ENCODE measurements around the gene RBM41.

The RBM41 gene

GRCh38 chrX:107119283-107119682 is 661 bp upstream of the RBM41 start (continued):
- TF ChIP-seq ZNF658 (tag by site-specific recombination; IDR thresholded peaks at IDR 0.05) (no peak), ZBTB7A (tag by site-specific recombination; IDR thresholded peaks at IDR 0.05; ENCODE audit: low read depth) (no peak), ZNF112 (tag by site-specific recombination; IDR thresholded peaks at IDR 0.05) (no peak)

- POLR2A ChIA-PET: interaction anchor here (1.3 kb wide), 1 partner anchor 37 kb away, joined by 7 read pairs; no protein-coding TSS in a partner anchor
- H3K27ac ChIP-seq (ENCODE audit: extremely low read depth, low read depth, low read length): peak overlapping the region; percentile 75; the same call in 1 of the 2 replicates
- CTCF ChIA-PET: no interaction called here
- H3K4me1 ChIP-seq (ENCODE audit: control insufficient read depth, insufficient read depth, low read length): no peaks in the 10 kb centered on the region
- H3K4me3 ChIP-seq (ENCODE audit: low read depth, low read length): peak overlapping the region; percentile 68
- H3K36me3 ChIP-seq (ENCODE audit: control insufficient read depth in 2 of 2, insufficient read depth in 1 of 2, low read length in 2 of 2): peaks cover 32 to 39% of the 10 kb centered on the region in 2 experiments
- no peaks in the 10 kb centered on the region for H3K9me3 ChIP-seq (ENCODE audit: control insufficient read depth, insufficient read depth, low read depth, low read length)
- no peak for TF ChIP-seq ZNF658 (tag by site-specific recombination; IDR thresholded peaks at IDR 0.05)
- no peak for TF ChIP-seq ZNF560 (tag by site-specific recombination; IDR thresholded peaks at IDR 0.05; ENCODE audit: borderline replicate concordance)
- no peak for TF ChIP-seq ZNF138 (tag by site-specific recombination; IDR thresholded peaks at IDR 0.05; ENCODE audit: borderline replicate concordance)
- no peak for TF ChIP-seq ZNF426 (tag by site-specific recombination; IDR thresholded peaks at IDR 0.05)
- no peak for TF ChIP-seq ZSCAN23 (tag by site-specific recombination; IDR thresholded peaks at IDR 0.05)
- no peak for TF ChIP-seq ZNF302 (tag by site-specific recombination; IDR thresholded peaks at IDR 0.05; ENCODE audit: low read depth)
- TF ChIP-seq ZNF248 (tag by site-specific recombination; IDR thresholded peaks at IDR 0.05): no peak
- no peak for TF ChIP-seq ZNF837 (tag by site-specific recombination; IDR thresholded peaks at IDR 0.05)
- no peak for TF ChIP-seq ZNF23 (tag by site-specific recombination; IDR thresholded peaks at IDR 0.05; ENCODE audit: borderline replicate concordance)
- TF ChIP-seq ZBTB21 (tag by site-specific recombination; IDR thresholded peaks at IDR 0.05): no peak
- TF ChIP-seq GLI2 (tag by site-specific recombination; IDR thresholded peaks at IDR 0.05; ENCODE audit: borderline replicate concordance, low read depth): no peak
- TF ChIP-seq ZBTB48 (tag by site-specific recombination; IDR thresholded peaks at IDR 0.05): no peak
- TF ChIP-seq ZNF362 (tag by site-specific recombination; IDR thresholded peaks at IDR 0.05): no peak
- no peak for TF ChIP-seq ZNF707 (tag by site-specific recombination; IDR thresholded peaks at IDR 0.05)
- TF ChIP-seq ZNF239 (tag by site-specific recombination; IDR thresholded peaks at IDR 0.05): no peak
- no peak for TF ChIP-seq ZNF677 (tag by site-specific recombination; IDR thresholded peaks at IDR 0.05)
- no peak for TF ChIP-seq ZFP69B (tag by site-specific recombination; IDR thresholded peaks at IDR 0.05)
- no peak for TF ChIP-seq ZNF610 (tag by site-specific recombination; IDR thresholded peaks at IDR 0.05; ENCODE audit: borderline replicate concordance)
- no peak for TF ChIP-seq ZNF19 (tag by site-specific recombination; IDR thresholded peaks at IDR 0.05; ENCODE audit: low read depth)
- no peak for TF ChIP-seq WT1 (tag by site-specific recombination; IDR thresholded peaks at IDR 0.05)
These were observed 665 bp downstream of the RBM41 start for GRCh38 chrX:107117993-107118321.

GRCh38 chrX:107107459-107107858 is 11.2 kb downstream of the RBM41 start:
- TF ChIP-seq ZNF280C (tag by site-specific recombination; IDR thresholded peaks at IDR 0.05): no peak
- TF ChIP-seq ZBTB6 (tag by site-specific recombination; IDR thresholded peaks at IDR 0.05): no peak
- TF ChIP-seq ZNF133 (tag by site-specific recombination; IDR thresholded peaks at IDR 0.05): no peak
- TF ChIP-seq ZNF221 (tag by site-specific recombination; IDR thresholded peaks at IDR 0.05; ENCODE audit: borderline replicate concordance): no peak
- no peak for TF ChIP-seq ZNF623 (tag by site-specific recombination; IDR thresholded peaks at IDR 0.05)
- peak; percentile 6; the same call in 1 of the 2 replicates for TF ChIP-seq PRDM1 (tag by site-specific recombination; IDR thresholded peaks at IDR 0.05)
- no peak for TF ChIP-seq ZNF157 (tag by site-specific recombination; IDR thresholded peaks at IDR 0.05)
- Histone ChIP-seq H3K4me3 (ENCODE audit: low read depth, low read length) (no peak overlapping the region), H3K27ac (ENCODE audit: extremely low read depth, low read depth, low read length) (no peak overlapping the region), H3K4me1 (ENCODE audit: control insufficient read depth, insufficient read depth, low read length) (no peaks in the 10 kb centered on the region), H3K36me3 (ENCODE audit: control insufficient read depth in 2 of 2, insufficient read depth in 1 of 2, low read length in 2 of 2) (peaks cover 29 to 48% of the 10 kb centered on the region in 2 experiments), H3K9me3 (ENCODE audit: control insufficient read depth, insufficient read depth, low read depth, low read length) (no peaks in the 10 kb centered on the region)
- POLR2A ChIA-PET: no interaction called here
- CTCF ChIA-PET: interaction anchor here (0.5 kb wide), 1 partner anchor 1987 kb away, joined by 3 read pairs; no protein-coding TSS in a partner anchor

All from HEK293 (cell line).